NB4 (cell line): ENCODE results near the gene FTCD.

Experiments used
- CTCF ChIP-seq: IDR thresholded peaks from one replicate; pipeline ENCODE4 v1.5.1; 2012; ENCODE audit warnings: low read depth, low read length
- TF ChIP-seq, protein P1 (sequence below): IDR thresholded peaks from 2 replicates; pipeline ENCODE4 v1.6.1; 2011; ENCODE audit warnings: low read depth, low read length

DNA sequence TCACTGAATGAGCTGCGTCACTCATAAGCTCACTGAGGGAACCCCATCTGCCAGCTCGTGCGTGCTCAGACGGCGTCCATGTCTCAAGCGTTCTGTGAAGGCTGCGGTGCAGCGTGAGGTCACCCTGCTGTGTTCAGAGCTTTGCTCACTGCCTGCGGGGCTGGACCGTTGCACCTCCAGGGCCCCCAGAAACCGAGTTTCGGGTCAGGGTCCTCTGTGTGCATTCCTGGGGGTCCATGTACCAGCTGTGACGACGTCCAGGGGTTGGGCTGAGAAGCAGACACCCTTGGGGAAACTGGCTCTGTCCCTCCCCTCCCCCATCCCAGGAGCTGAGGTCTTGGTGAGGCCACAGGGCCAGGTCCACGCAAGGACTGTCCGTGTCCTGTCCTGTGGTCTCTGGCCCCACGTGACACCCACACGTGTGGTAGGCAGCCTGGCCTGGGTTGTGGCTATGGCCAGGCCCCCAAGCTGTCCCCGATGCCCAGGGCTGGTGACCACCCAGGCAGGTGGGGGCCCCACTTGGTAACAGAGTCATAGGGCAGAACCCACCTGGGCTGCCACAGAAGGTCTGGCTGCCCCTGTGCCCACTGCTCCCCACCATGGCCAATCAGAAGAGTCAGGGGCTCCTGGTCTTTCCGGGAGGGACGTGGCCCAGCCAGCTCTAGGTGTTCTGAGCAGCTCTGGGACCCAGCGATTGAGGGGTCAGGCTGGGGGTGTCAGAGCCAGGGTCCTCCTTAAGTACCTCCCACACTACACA lies 24.4 kb downstream of the FTCD start:
- TF ChIP-seq CTCF = no peak
- TF ChIP-seq, protein P1, sequence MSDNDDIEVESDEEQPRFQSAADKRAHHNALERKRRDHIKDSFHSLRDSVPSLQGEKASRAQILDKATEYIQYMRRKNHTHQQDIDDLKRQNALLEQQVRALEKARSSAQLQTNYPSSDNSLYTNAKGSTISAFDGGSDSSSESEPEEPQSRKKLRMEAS = no peak
